ENCODE results near the gene SEC31A.

SEC31A gene

GRCh38 chr4:82791179-82791578, 99.8 kb downstream of the SEC31A start:
- no peak for DNase-seq

GRCh38 chr4:82790060-82790660, 100.8 kb downstream of the SEC31A start:
- no peak for DNase-seq

GRCh38 chr4:82789025-82789776, 101.8 kb downstream of the SEC31A start:
- no peak for DNase-seq

GRCh38 chr4:82787342-82787741, 103.6 kb downstream of the SEC31A start:
- no peak for DNase-seq

GRCh38 chr4:82786828-82787227, 104.1 kb downstream of the SEC31A start:
- no peak for DNase-seq

GRCh38 chr4:82785611-82786400, 105.1 kb downstream of the SEC31A start:
- no peak for DNase-seq

- DNase-seq = no peak
Measured at GRCh38 chr4:82784681-82785610, 106.0 kb downstream of the SEC31A start.

GRCh38 chr4:82782626-82783345, 108.2 kb downstream of the SEC31A start:
- DNase-seq = no peak

GRCh38 chr4:82780752-82781231, 110.2 kb downstream of the SEC31A start:
- peak; percentile 81 for DNase-seq

GRCh38 chr4:82780170-82780751, 110.7 kb downstream of the SEC31A start:
- DNase-seq = no peak

- no peak for DNase-seq
Measured at GRCh38 chr4:82779032-82779431, 111.9 kb downstream of the SEC31A start.

- no peak for DNase-seq
Measured at GRCh38 chr4:82777857-82778525, 113.0 kb downstream of the SEC31A start.

- DNase-seq = no peak
Measured at GRCh38 chr4:82776925-82777542, 113.9 kb downstream of the SEC31A start.

- no peak for DNase-seq
Measured at GRCh38 chr4:82775243-82775642, 115.7 kb downstream of the SEC31A start.

- no peak for DNase-seq
Measured at GRCh38 chr4:82774711-82775171, 116.2 kb downstream of the SEC31A start.

- no peak for DNase-seq
Measured at GRCh38 chr4:82773057-82773456, 117.9 kb downstream of the SEC31A start.

GRCh38 chr4:82770607-82771006, 120.3 kb downstream of the SEC31A start:
- DNase-seq = no peak
